A549 (cell line): ENCODE results near the gene RPLP2. TPM values are rescaled to one million over a fixed set of nuclear protein-coding genes. Genes with fewer than 3 reads are reported as not detected.
A peak's percentile ranks its signal among the peaks of the same experiment; 100 is the strongest.

Experiments used
- ATAC-seq, 2 experiments: fragments of 200-7000 bp in 1 of 2; fragments of >200 bp in 1 of 2; cut with Nextera tagmentation in 1 of 2; cut with Tn5 transposase in 1 of 2; 3 replicates each; pipeline versions ENCODE4 v1.8.0 to v1.9.1; 2018 to 2020; ENCODE audit warnings: mild to moderate bottlenecking in 1 of 2, moderate library complexity in 1 of 2
- CTCF ChIA-PET: fragments of 300-600 bp; sonication (Branson Sonifier 250); formaldehyde crosslinking; extraction: SDS; loops from one replicate; lab custom pipeline; 2021; ENCODE audit warnings: antibody characterized with exemption, inconsistent platforms; lab: Yijun Ruan, JAX
- POLR2A ChIA-PET: fragments of 350-600 bp; formaldehyde crosslinking; extraction: SDS; loops from one replicate; lab custom pipeline; 2021; ENCODE audit warnings: antibody characterized with exemption, inconsistent platforms; lab: Yijun Ruan, JAX
- DNase-seq, 2 experiments: peaks; one replicate each; pipeline versions ENCODE4 v3.0.0 to v3.0.0-alpha.2; 2011 to 2016; ENCODE audit warnings: low read depth in 1 of 2, low spot score in 1 of 2
- FAIRE-seq: peaks from 2 replicates; lab custom pipeline; 2011; peaks lifted over from hg19 to GRCh38; lab: Jason Lieb, UNC
- H3K27ac ChIP-seq, 2 experiments: fragments of >200 bp; sonication (Bioruptor Twin); formaldehyde crosslinking; 3 replicates each; pipeline ENCODE4 v1.5.1; 2016 to 2017
- H3K4me1 ChIP-seq: fragments of >200 bp; sonication (Bioruptor Twin); formaldehyde crosslinking; 3 replicates; pipeline ENCODE4 v1.6.1; 2016
- H3K4me2 ChIP-seq: fragments of >200 bp; sonication (Bioruptor Twin); formaldehyde crosslinking; 3 replicates; pipeline ENCODE4 v1.6.1; 2016
- H3K4me3 ChIP-seq: fragments of >200 bp; sonication (Bioruptor Twin); formaldehyde crosslinking; 3 replicates; pipeline ENCODE4 v1.5.1; 2016
- H3K9me3 ChIP-seq: fragments of >200 bp; sonication (Bioruptor Twin); formaldehyde crosslinking; 3 replicates; pipeline ENCODE4 v1.6.1; 2016
- ATOH8 ChIP-seq: fragments of 250-450 bp; sonication (Bioruptor Pico); IDR thresholded peaks from 2 replicates; pipeline ENCODE4 v1.5.0; 2020; ENCODE audit warnings: low read depth, mild to moderate bottlenecking, moderate library complexity
- BHLHE40 ChIP-seq: IDR thresholded peaks from 2 replicates; pipeline ENCODE4 v1.6.1; 2012; ENCODE audit warnings: low read depth, low read length, inconsistent platforms
- CBX2 ChIP-seq: fragments of 200-600 bp; sonication (generic); IDR thresholded peaks from 2 replicates; pipeline ENCODE4 v1.6.1; 2016; ENCODE audit warnings: low read depth, mild to moderate bottlenecking, borderline replicate concordance
- CHD2 ChIP-seq: fragments of 150-350 bp; IDR thresholded peaks from 2 replicates; pipeline ENCODE4 v1.6.1; 2014; ENCODE audit warnings: low read length; ENCODE audit not compliant: partially characterized antibody
- CHD4 ChIP-seq: fragments of 200-600 bp; sonication (generic); IDR thresholded peaks from 2 replicates; pipeline ENCODE4 v1.6.1; 2016; ENCODE audit warnings: antibody characterized with exemption, mild to moderate bottlenecking, borderline replicate concordance
- ESRRA ChIP-seq: fragments of 150-350 bp; IDR thresholded peaks from 2 replicates; pipeline ENCODE4 v1.6.1; 2014; ENCODE audit warnings: mild to moderate bottlenecking, low read length, borderline replicate concordance
- FOSB ChIP-seq: fragments of 250-450 bp; sonication (Bioruptor Pico); IDR thresholded peaks from 2 replicates; pipeline ENCODE4 v1.5.0; 2020; ENCODE audit warnings: mild to moderate bottlenecking, moderate library complexity
- HOXB13 ChIP-seq: fragments of 250-450 bp; sonication (Bioruptor Pico); IDR thresholded peaks from 2 replicates; pipeline ENCODE4 v1.5.0; 2020; ENCODE audit warnings: low read depth, mild to moderate bottlenecking, moderate library complexity
- HOXB5 ChIP-seq: fragments of 250-450 bp; sonication (Bioruptor Pico); IDR thresholded peaks from 2 replicates; pipeline ENCODE4 v1.5.0; 2020; ENCODE audit warnings: mild to moderate bottlenecking, moderate library complexity
- KDM5A ChIP-seq: fragments of 200-600 bp; sonication (generic); IDR thresholded peaks from 2 replicates; pipeline ENCODE4 v1.6.1; 2016; ENCODE audit warnings: antibody characterized with exemption, mild to moderate bottlenecking
- MAFK ChIP-seq: fragments of 450-650 bp; IDR thresholded peaks from 2 replicates; pipeline ENCODE4 v1.6.1; 2014; ENCODE audit not compliant: partially characterized antibody
- MAZ ChIP-seq: fragments of 150-350 bp; IDR thresholded peaks from 2 replicates; pipeline ENCODE4 v1.6.1; 2014; ENCODE audit warnings: antibody characterized with exemption, low read depth, low read length, borderline replicate concordance
- MYC ChIP-seq: IDR thresholded peaks from 2 replicates; pipeline ENCODE4 v1.6.1; 2012; ENCODE audit warnings: mild to moderate bottlenecking, inconsistent platforms, low read length, improper control_type of control experiment, borderline replicate concordance
- NFE2L2 ChIP-seq: fragments of 150-350 bp; conservative IDR thresholded peaks from 2 replicates; pipeline ENCODE4 v1.6.1; 2014; ENCODE audit warnings: low read length
- NPAS2 ChIP-seq: fragments of 250-450 bp; sonication (Bioruptor Pico); IDR thresholded peaks from 2 replicates; pipeline ENCODE4 v1.8.0; 2022; ENCODE audit warnings: mild to moderate bottlenecking, moderate library complexity, borderline replicate concordance
- POLR2A ChIP-seq: IDR thresholded peaks from 2 replicates; pipeline ENCODE4 v1.6.1; 2012; ENCODE audit warnings: mild to moderate bottlenecking, low read length
- POLR2AphosphoS2 ChIP-seq: conservative IDR thresholded peaks from 2 replicates; pipeline ENCODE4 v1.6.1; 2012; ENCODE audit warnings: low read length, improper control_type of control experiment, inconsistent platforms
- RFX5 ChIP-seq: fragments of 450-650 bp; IDR thresholded peaks from 2 replicates; pipeline ENCODE4 v1.7.1; 2014; ENCODE audit warnings: antibody characterized with exemption, mild to moderate bottlenecking, moderate library complexity
- RNF2 ChIP-seq: fragments of 200-600 bp; sonication (generic); IDR thresholded peaks from 2 replicates; pipeline ENCODE4 v1.6.1; 2016; ENCODE audit warnings: low read depth, mild to moderate bottlenecking, antibody characterized with exemption, moderate library complexity, borderline replicate concordance
- ZNF302 ChIP-seq: fragments of 250-450 bp; sonication (Bioruptor Pico); IDR thresholded peaks from 2 replicates; pipeline ENCODE4 v1.9.0; 2021; ENCODE audit warnings: inconsistent platforms, mild to moderate bottlenecking, moderate library complexity
- WGBS: methylation state at CpG from one replicate; pipeline ENCODE4 v1.1.6; 2017; ENCODE audit errors: missing lambda C conversion rate; 5-methylcytosine and 5-hydroxymethylcytosine counted together
- polyA plus RNA-seq, 4 experiments: library from polyadenylated mRNA; depleted of rRNA in 3 of 4; stranded (reverse); fragments of >200 nt; fragmentation: RNase III in 1 of 4; extraction: RNeasy Plus Mini Kit Qiagen cat#74134 plus additional on column Dnase treatment in 1 of 4; gene quantifications; 2 replicates in 3 of 4; 3 replicates in 1 of 4; pipeline ENCODE4 v1.2.3, GENCODE V29; 2011 to 2017
- TF ChIP-seq, protein P1 (sequence below): IDR thresholded peaks from 2 replicates; pipeline ENCODE4 v1.6.1; 2012; ENCODE audit warnings: low read depth, borderline replicate concordance
- TF ChIP-seq, protein P2 (sequence below): IDR thresholded peaks from 2 replicates; pipeline ENCODE4 v1.6.1; 2012
- TF ChIP-seq, protein P3 (sequence below): IDR thresholded peaks from 2 replicates; pipeline ENCODE4 v1.6.1; 2012
- TF ChIP-seq, protein P4 (sequence below): fragments of 200-600 bp; sonication (generic); IDR thresholded peaks from 2 replicates; pipeline ENCODE4 v1.6.1; 2016; ENCODE audit warnings: antibody characterized with exemption, mild to moderate bottlenecking, moderate library complexity

The RPLP2 gene
- polyA plus RNA-seq, 2 of the 4 experiments (the other 2 are of a cell fraction), result 1,493 to 2,508 TPM

GRCh38 chr11:844693-845644, 35.2 kb downstream of the RPLP2 start:
- Histone ChIP-seq H3K9me3 (no peaks in the 10 kb centered on the region), H3K27ac (peak overlapping the region; percentile 99), H3K4me1 (peaks cover 55% of the 10 kb centered on the region), H3K4me3 (peak overlapping the region; percentile 100), H3K4me2 (peak overlapping the region; percentile 92)
- 17% methylated on average over 9 of the region's 31 CpGs for WGBS
- TF ChIP-seq RFX5 (no peak), HOXB13 (CRISPR knock-in tag) (0 out of 2 replicates have a peak, but pooled peaks have one; percentile 37), ATOH8 (CRISPR knock-in tag) (no peak), ZNF302 (CRISPR knock-in tag) (no peak), RNF2 (no peak), HOXB5 (CRISPR knock-in tag) (no peak), MAFK (peak; percentile 76), NPAS2 (CRISPR knock-in tag) (no peak), MAZ (no peak; the same call in 1 of the 2 replicates), ESRRA (no peak), BHLHE40 (peak; percentile 36; the same call in 1 of the 2 replicates), CHD4 (no peak), POLR2AphosphoS2 (no peak; the same call in 1 of the 2 replicates), NFE2L2 (no peak), CBX2 (no peak), POLR2A (no peak; the same call in 1 of the 2 replicates), MYC (0 out of 2 replicates have a peak, but pooled peaks have one; percentile 30), KDM5A (no peak), CHD2 (no peak), FOSB (CRISPR knock-in tag) (no peak; the same call in 1 of the 2 replicates)
- TF ChIP-seq, protein P1, sequence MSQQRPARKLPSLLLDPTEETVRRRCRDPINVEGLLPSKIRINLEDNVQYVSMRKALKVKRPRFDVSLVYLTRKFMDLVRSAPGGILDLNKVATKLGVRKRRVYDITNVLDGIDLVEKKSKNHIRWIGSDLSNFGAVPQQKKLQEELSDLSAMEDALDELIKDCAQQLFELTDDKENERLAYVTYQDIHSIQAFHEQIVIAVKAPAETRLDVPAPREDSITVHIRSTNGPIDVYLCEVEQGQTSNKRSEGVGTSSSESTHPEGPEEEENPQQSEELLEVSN, result no peak
- TF ChIP-seq, protein P2, sequence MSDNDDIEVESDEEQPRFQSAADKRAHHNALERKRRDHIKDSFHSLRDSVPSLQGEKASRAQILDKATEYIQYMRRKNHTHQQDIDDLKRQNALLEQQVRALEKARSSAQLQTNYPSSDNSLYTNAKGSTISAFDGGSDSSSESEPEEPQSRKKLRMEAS, result peak; percentile 38; the same call in 1 of the 2 replicates
- TF ChIP-seq, protein P3, sequence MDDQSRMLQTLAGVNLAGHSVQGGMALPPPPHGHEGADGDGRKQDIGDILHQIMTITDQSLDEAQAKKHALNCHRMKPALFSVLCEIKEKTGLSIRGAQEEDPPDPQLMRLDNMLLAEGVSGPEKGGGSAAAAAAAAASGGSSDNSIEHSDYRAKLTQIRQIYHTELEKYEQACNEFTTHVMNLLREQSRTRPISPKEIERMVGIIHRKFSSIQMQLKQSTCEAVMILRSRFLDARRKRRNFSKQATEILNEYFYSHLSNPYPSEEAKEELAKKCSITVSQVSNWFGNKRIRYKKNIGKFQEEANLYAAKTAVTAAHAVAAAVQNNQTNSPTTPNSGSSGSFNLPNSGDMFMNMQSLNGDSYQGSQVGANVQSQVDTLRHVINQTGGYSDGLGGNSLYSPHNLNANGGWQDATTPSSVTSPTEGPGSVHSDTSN, result peak; percentile 12
- TF ChIP-seq, protein P4, sequence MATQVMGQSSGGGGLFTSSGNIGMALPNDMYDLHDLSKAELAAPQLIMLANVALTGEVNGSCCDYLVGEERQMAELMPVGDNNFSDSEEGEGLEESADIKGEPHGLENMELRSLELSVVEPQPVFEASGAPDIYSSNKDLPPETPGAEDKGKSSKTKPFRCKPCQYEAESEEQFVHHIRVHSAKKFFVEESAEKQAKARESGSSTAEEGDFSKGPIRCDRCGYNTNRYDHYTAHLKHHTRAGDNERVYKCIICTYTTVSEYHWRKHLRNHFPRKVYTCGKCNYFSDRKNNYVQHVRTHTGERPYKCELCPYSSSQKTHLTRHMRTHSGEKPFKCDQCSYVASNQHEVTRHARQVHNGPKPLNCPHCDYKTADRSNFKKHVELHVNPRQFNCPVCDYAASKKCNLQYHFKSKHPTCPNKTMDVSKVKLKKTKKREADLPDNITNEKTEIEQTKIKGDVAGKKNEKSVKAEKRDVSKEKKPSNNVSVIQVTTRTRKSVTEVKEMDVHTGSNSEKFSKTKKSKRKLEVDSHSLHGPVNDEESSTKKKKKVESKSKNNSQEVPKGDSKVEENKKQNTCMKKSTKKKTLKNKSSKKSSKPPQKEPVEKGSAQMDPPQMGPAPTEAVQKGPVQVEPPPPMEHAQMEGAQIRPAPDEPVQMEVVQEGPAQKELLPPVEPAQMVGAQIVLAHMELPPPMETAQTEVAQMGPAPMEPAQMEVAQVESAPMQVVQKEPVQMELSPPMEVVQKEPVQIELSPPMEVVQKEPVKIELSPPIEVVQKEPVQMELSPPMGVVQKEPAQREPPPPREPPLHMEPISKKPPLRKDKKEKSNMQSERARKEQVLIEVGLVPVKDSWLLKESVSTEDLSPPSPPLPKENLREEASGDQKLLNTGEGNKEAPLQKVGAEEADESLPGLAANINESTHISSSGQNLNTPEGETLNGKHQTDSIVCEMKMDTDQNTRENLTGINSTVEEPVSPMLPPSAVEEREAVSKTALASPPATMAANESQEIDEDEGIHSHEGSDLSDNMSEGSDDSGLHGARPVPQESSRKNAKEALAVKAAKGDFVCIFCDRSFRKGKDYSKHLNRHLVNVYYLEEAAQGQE, result no peak
- ChIA-PET POLR2A (interaction anchor here (0.6 to 3.9 kb wide), 5 partner anchors 12 to 50 kb away, joined by 3 to 47 read pairs (median 6); partner anchors contain the start of genes CD151 and PNPLA2), CTCF (interaction anchor here (0.7 to 5.4 kb wide), 4 partner anchors 11 to 206 kb away, joined by 3 to 40 read pairs (median 20); no protein-coding TSS in a partner anchor)
- DNase-seq, result peak; percentile 83 to 92
- ATAC-seq, result peak; percentile 2 to 55
- no peak for FAIRE-seq
